HEK293T (cell line): ENCODE data around the gene SAMD1.

Experiments
- CTCF ChIA-PET: fragments of 350-600 bp; formaldehyde crosslinking; extraction: SDS; loops from one replicate; lab custom pipeline; 2021; ENCODE audit warnings: antibody characterized with exemption, inconsistent platforms; lab: Yijun Ruan, JAX
- POLR2A ChIA-PET: fragments of 350-600 bp; formaldehyde crosslinking; extraction: SDS; loops from one replicate; lab custom pipeline; 2020; ENCODE audit warnings: antibody characterized with exemption, inconsistent platforms; lab: Yijun Ruan, JAX
- DNase-seq: peaks from one replicate; pipeline ENCODE4 v3.0.0; 2012; ENCODE audit warnings: mixed read lengths; ENCODE audit errors: extremely low spot score
- ARNT ChIP-seq: fragments of 450-650 bp; IDR thresholded peaks from 2 replicates; pipeline ENCODE4 v1.6.1; 2017; ENCODE audit warnings: mild to moderate bottlenecking
- BHLHE40 ChIP-seq: fragments of 450-650 bp; IDR thresholded peaks from 2 replicates; pipeline ENCODE4 v1.6.1; 2016; ENCODE audit warnings: mild to moderate bottlenecking, moderate library complexity, borderline replicate concordance
- CTBP1 ChIP-seq: fragments of 450-650 bp; IDR thresholded peaks from 2 replicates; pipeline ENCODE4 v1.6.1; 2016; ENCODE audit warnings: borderline replicate concordance
- ELF4 ChIP-seq: fragments of 450-650 bp; IDR thresholded peaks from 2 replicates; pipeline ENCODE4 v1.6.1; 2017; ENCODE audit warnings: antibody characterized with exemption
- FOXA1 ChIP-seq: fragments of 450-650 bp; IDR thresholded peaks from 2 replicates; pipeline ENCODE4 v1.6.1; 2016; ENCODE audit warnings: mild to moderate bottlenecking
- FOXK2 ChIP-seq: fragments of 450-650 bp; IDR thresholded peaks from 2 replicates; pipeline ENCODE4 v1.6.1; 2016; ENCODE audit warnings: mild to moderate bottlenecking
- FOXM1 ChIP-seq: fragments of 450-650 bp; IDR thresholded peaks from 2 replicates; pipeline ENCODE4 v1.6.1; 2017; ENCODE audit warnings: mild to moderate bottlenecking, borderline replicate concordance
- HDGF ChIP-seq: fragments of 450-650 bp; IDR thresholded peaks from 2 replicates; pipeline ENCODE4 v1.6.1; 2017; ENCODE audit warnings: antibody characterized with exemption, borderline replicate concordance
- L3MBTL2 ChIP-seq: fragments of 450-650 bp; conservative IDR thresholded peaks from 2 replicates; pipeline ENCODE4 v1.6.1; 2016; ENCODE audit warnings: mild to moderate bottlenecking
- LEF1 ChIP-seq: fragments of 450-650 bp; IDR thresholded peaks from 2 replicates; pipeline ENCODE4 v1.6.1; 2017; ENCODE audit warnings: mild to moderate bottlenecking, borderline replicate concordance
- NFRKB ChIP-seq: fragments of 450-650 bp; IDR thresholded peaks from 2 replicates; pipeline ENCODE4 v1.6.1; 2016; ENCODE audit warnings: mild to moderate bottlenecking, moderate library complexity
- SP1 ChIP-seq: fragments of 450-650 bp; IDR thresholded peaks from 2 replicates; pipeline ENCODE4 v1.6.1; 2017
- SUZ12 ChIP-seq: fragments of 450-650 bp; IDR thresholded peaks from 2 replicates; pipeline ENCODE4 v1.6.1; 2016; ENCODE audit warnings: mild to moderate bottlenecking
- TARDBP ChIP-seq: fragments of 450-650 bp; IDR thresholded peaks from 2 replicates; pipeline ENCODE4 v1.6.1; 2016
- ZNF384 ChIP-seq: fragments of 450-650 bp; IDR thresholded peaks from 2 replicates; pipeline ENCODE4 v1.6.1; 2016
- TF ChIP-seq, protein P1 (sequence below): fragments of 450-650 bp; IDR thresholded peaks from 2 replicates; pipeline ENCODE4 v1.6.1; 2016

Gene SAMD1

DNA sequence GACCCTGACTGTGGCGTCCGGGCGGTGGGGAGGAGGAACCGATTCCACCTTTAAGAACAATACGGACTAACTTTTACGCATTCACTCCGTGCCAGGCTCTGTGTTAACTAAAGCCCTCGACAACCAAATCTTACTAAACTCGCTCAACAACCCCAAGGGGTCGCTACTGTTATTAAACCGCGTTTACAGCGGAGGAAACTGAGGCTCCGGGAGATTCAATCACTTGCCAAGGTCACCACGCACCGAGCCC is 1.2 kb downstream of the SAMD1 start:
- TF ChIP-seq BHLHE40, result no peak
- TF ChIP-seq CTBP1, result no peak
- no peak for TF ChIP-seq FOXA1
- no peak for TF ChIP-seq NFRKB
- ChIA-PET POLR2A (interaction anchor here (1.5 kb wide), 1 partner anchor 47 kb away, joined by 7 read pairs; the partner anchor contains the start of gene ASF1B), CTCF (no interaction called here)
- DNase-seq, result no peak

DNA sequence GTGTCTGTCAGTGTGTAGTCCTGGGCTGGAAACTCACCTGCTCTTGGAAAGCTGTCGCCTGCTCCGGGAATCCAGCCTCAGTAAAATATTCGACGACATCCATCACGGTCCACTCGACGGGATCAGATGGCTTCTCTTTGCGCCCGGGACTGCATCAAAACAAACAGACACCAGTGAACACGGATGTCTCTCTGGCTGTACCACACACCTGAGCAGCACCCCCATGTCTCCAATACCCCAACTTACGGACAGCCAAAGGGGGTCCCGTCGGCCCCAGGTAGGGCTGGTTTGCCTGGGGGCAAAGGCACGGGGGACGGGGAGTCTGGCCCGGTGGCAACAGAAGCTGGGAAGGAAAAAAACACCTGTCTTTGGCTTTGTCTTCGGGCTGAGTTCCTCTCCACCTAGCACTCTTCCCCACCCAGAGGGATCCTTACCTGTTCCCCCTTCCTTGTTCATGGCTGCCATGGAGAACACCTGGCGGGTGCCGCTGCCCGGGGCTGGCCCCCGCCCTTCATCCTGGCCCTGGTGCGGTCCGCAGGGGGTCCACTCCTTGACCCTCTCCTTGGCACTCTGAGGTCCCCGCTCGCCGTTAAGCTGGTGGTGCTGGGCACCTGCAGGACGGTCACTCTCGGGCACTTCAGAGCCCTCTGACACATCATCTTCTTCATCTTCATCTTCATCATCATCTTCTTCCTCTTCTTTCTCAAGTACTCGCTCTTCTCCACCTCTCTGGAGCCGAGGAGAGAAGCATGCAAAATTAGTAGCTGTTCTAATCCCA is 1.7 kb downstream of the SAMD1 start:
- POLR2A ChIA-PET, result interaction anchor here (1.5 kb wide), 1 partner anchor 48 kb away, joined by 7 read pairs; the partner anchor contains the start of gene ASF1B
- TF ChIP-seq LEF1, result no peak
- TF ChIP-seq FOXA1, result no peak
- TF ChIP-seq, protein P1, sequence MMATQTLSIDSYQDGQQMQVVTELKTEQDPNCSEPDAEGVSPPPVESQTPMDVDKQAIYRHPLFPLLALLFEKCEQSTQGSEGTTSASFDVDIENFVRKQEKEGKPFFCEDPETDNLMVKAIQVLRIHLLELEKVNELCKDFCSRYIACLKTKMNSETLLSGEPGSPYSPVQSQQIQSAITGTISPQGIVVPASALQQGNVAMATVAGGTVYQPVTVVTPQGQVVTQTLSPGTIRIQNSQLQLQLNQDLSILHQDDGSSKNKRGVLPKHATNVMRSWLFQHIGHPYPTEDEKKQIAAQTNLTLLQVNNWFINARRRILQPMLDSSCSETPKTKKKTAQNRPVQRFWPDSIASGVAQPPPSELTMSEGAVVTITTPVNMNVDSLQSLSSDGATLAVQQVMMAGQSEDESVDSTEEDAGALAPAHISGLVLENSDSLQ, result no peak
- TF ChIP-seq ELF4, result no peak
- TF ChIP-seq FOXK2, result no peak
- TF ChIP-seq TARDBP, result no peak
- TF ChIP-seq NFRKB, result no peak
- TF ChIP-seq BHLHE40, result no peak
- no peak for TF ChIP-seq ARNT
- TF ChIP-seq FOXM1, result no peak
- no peak for TF ChIP-seq L3MBTL2
- TF ChIP-seq CTBP1, result no peak
- no peak for TF ChIP-seq SUZ12
- TF ChIP-seq HDGF, result no peak
- no peak for TF ChIP-seq ZNF384
- no peak for TF ChIP-seq SP1
- CTCF ChIA-PET, result no interaction called here
- DNase-seq, result no peak

DNA sequence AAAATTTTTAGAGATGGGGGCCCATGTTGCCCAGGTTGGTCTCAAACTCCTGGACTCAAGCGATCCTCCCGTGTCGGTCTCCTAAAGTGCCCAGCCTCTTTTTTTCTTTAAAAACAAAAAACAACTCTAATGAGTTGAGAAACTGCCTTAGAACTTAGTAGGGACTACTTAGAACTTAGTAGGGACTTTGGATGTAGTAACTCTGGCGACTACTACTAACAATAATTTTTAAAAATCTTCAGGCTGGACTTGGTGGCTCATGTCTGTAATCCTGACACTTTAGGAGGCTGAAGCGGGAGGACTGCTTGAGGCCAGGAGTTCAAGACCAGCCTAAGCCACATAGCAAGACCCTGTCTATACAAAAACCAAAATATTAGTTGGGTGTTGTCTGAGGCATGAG is 4.5 kb downstream of the SAMD1 start:
- no peak for DNase-seq
- CTCF ChIA-PET, result no interaction called here
- TF ChIP-seq SUZ12 (no peak), SP1 (no peak), BHLHE40 (no peak), FOXK2 (no peak), HDGF (no peak), ARNT (no peak), LEF1 (no peak), FOXM1 (no peak), CTBP1 (no peak), FOXA1 (no peak)
- POLR2A ChIA-PET, result no interaction called here

DNA sequence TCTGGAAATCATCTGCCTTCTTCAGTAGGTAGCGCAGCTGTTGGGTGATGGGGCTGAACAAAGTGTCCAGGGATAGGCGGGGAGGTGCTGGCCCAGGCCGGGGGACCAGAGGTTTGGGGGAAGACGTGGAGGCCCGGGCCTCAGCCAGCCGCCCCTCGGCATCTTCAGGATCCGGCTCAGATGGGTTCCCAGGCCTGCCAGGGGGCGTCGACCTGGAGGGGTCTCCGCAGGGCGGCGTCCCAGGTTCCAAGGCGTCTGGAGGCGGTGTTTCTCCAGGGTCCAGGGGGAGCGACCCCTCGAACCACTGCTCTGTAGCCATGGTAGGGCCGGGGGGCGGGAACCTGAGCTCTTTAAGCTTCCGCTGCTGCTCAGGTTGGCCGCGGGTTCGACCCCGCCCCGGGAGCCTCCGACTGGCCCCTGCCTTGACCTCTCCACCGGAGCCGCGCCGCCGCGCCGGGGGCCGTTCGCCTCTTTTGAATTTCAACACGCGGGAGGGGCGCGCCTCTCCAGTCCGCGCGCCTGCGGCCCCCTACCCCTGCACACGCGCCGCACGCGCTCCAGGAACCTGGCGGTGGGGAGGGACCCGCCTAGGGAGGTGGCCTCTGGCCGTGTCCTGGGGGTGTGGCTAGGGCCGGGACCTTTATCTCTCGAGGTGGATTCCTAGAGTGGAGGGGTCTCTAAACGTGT is 5.1 kb downstream of the SAMD1 start, which contains the start of gene C19orf67:
TSS of gene C19orf67 (minus strand) at position 475 of the 687 bp plus-strand sequence. CDS start at position 319, 156 bp downstream.
- POLR2A ChIA-PET, result interaction anchor here (1.1 kb wide), 1 partner anchor 12 kb away, joined by 3 read pairs; no protein-coding TSS in a partner anchor

DNA sequence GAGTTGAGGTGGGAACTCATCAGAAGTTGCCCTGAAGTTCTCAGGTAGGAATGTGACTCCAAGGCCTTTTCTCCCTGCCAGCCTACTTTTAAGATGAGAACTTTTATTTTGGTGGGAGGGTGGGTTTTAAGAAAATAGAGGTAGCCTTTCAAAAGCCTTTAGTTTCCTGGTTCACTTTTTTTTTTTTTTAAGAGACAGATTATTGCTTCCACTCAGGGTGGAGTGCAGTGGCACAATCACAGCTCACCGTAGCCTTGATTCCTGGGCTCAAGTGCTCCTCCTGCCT is 7.9 kb downstream of the SAMD1 start:
- ChIA-PET CTCF (interaction anchor here (0.6 to 2.3 kb wide), 3 partner anchors 9 to 182 kb away, joined by 3 to 8 read pairs (median 3); no protein-coding TSS in a partner anchor), POLR2A (interaction anchor here (1.1 kb wide), 1 partner anchor 77 kb away, joined by 3 read pairs; the partner anchor contains the start of gene RFX1)
- DNase-seq, result no peak
- no peak for TF ChIP-seq FOXM1
- no peak for TF ChIP-seq CTBP1
- TF ChIP-seq SUZ12, result no peak
- no peak for TF ChIP-seq ARNT
- TF ChIP-seq FOXK2, result no peak
- TF ChIP-seq, protein P1, result no peak
- TF ChIP-seq HDGF, result no peak
- no peak for TF ChIP-seq TARDBP
- TF ChIP-seq ZNF384, result no peak
- TF ChIP-seq NFRKB, result no peak
- TF ChIP-seq BHLHE40, result no peak
- TF ChIP-seq ELF4, result no peak
- no peak for TF ChIP-seq L3MBTL2
- no peak for TF ChIP-seq SP1

More for the DNA sequence above, 5.1 kb downstream of the SAMD1 start, which contains the start of gene C19orf67:
- DNase-seq, result no peak
- CTCF ChIA-PET, result no interaction called here
- no peak for TF ChIP-seq BHLHE40

DNA sequence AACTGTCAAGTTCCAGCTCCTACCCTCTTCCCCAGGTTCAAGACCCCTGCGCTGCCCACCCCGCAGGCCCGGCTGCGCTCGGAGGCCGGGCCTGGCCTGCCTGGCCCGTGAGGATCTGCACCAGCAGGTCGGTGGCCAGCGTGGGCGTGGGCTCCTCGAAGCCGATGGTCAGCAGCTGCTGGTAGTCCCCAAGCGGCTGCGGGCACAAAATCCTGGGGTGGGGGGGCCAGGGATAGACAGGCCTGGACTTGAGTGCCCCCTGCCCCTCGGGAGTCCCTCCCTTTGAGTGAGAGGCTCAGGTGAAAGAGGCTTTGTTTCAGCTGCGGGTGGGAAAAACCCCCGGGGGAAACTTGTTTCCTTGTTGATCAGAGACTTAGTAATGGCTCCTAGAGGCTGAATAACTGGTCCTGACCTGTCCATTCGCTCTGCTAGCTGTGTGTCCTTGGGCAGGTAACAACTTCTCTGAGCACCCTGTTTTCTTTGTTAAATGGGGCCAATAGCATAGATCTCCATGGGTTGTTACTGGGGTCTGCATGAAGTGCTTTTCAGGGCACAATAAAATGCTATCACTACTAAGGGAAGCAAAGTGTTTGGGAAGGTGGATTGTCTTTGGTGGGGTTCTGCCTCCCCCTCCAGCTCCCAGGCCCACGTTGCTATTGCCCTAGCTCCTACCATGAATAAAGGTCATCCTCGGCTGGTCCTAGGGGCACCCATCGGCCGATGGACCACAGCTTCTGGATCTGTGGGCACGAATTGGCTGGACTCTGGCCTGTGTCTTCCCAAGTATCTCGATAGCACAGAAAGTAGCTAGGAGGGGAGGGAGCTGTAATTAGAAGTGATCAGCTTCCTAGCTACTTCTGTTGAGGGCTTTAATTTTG is 8.5 kb downstream of the SAMD1 start:
- ChIA-PET POLR2A (interaction anchor here (1.1 to 1.3 kb wide), 3 partner anchors 10 to 76 kb away, joined by 3 to 6 read pairs (median 3); partner anchors contain the start of genes ASF1B, MISP3 and RFX1), CTCF (interaction anchor here (0.6 to 2.3 kb wide), 4 partner anchors 9 to 182 kb away, joined by 3 to 8 read pairs (median 3); no protein-coding TSS in a partner anchor)
- TF ChIP-seq NFRKB (no peak), LEF1 (no peak), HDGF (no peak)
- no peak for DNase-seq
